NOMO-1 treated with dmso at 0.1 percent for 144 hours (cell line): ENCODE data around the gene GALNT4.

Source experiments
- DNase-seq: peaks from one replicate; lab custom pipeline; 2025; ENCODE audit not compliant: unreplicated experiment; lab: John Stamatoyannopoulos, UW

GALNT4 gene

DNA sequence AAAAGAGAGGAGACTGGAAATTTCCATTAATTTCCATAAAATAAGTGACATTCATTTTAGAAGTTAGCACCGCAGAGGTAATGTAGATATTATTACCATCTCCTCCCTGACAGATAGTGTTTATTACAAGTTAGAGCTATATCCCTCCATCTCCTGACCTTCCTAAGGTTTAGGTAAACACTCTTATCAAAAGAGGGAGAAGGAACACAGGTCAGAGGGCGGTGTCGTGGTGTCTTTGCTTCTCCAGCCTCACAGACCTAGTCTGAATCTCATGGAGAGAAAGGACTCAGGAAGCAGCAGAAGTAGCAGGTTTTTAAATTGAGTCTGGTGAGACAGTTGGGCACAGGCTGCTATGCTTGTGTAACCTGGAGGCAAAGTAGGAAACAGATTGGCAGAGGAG, 12.8 kb upstream of the GALNT4 start:
- no peak for DNase-seq

GRCh38 chr12:89529738-89530137, 5.1 kb upstream of the GALNT4 start:
- DNase-seq = no peak

DNA sequence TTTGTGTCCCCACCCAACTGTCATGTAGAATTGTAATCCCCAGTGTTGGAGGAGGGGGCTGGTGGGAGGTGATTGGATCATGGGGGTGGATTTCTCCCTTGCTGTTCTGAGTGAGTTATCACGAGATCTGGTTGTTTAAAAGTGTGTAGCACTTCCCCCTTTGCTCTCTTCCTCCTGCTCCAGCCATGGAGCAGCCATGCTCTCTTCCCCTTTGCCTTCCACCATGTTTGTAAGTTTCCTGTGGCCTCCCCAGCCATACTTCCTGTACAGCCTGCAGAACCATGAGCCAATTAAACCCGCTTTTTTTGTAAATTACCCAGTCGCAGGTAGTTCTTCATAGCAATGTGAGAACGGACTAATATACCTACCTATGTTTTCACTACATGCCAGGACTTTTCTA, 3.8 kb upstream of the GALNT4 start:
- no peak for DNase-seq

GRCh38 chr12:89525824-89526770, 1.5 kb upstream of the GALNT4 start, which contains the start of gene POC1B:
Gene POC1B, minus strand, starts transcription at chr12:89526047. Its CDS starts 152 bp downstream, at chr12:89525895.
- DNase-seq = peak; percentile 79

DNA sequence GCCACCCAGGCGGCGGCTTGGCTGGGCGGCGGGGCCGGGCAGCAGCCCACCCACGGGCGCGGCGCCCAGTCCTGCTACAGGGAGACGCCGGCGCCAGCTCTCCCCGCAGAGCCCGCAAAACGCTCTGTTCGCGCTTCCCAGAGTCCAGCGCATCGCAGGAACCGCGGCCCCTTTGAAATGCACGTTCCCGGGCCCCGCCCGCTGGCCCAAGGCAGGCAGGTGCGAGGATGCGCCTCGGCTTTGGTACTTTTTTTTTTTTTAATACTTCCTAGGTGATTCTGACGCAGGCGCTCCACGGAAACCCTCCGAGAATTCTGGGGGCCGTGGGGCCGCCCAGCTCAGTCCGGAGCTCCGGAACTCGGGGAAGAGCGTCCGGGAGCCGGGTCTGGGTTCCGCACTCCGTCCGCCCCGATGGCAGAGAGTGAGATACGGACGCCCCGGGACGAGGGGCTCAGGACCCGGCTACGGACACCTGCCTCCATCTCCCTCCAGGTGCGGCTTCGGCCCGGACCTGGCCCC, 768 bp upstream of the GALNT4 start:
- DNase-seq = no peak

DNA sequence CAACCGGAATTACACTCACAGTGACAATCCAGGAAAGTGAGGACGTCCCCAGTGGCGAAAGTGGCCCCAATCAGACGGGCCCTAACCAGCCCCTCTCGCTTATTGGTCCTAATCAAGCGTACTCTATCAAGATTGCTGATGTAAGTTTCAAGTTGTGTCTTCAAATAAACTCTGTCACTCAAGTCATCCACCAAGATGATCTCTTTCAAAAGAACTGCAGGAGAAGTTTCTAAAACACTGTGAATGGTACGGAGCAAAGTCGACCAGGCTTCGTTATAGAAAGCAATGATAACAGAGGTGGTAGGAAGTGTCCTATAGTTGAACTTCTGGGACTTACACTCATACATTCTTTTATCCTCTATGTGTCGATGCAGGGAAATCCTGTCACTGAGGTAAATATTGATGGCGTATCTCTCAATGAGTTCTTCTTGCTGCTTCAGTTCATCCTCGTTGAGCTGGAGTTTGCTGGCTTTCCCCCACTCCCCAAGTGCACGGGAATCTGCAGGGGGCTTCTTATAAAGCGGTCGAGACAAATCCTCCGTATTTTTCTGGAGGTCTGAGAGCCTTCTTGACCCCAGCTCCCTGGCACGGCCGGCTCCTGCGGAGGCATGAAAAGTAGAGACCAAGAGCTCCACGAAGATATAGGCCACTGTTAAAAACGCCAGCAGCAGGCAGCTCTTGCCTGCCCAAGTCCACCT, 604 bp downstream of the GALNT4 start:
- no peak for DNase-seq

DNA sequence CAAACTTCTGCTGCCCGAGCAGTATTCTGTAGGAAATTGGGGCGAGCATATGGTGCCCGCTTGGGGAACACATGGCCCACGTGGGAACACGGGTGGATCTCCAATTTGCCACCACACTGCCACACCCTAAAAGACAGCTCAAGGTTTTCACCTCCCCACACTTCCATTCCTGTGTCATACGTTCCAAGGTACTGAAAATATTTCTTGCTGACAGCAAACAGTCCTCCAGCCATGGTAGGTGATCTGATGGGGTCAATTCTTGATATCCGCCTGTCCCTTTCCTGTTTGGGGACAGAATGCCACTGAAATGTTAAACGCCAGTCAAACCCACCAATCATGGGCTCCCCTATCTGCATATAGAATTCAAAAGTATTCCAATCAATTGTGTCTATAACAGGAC, 1.2 kb downstream of the GALNT4 start:
- DNase-seq = no peak

- no peak for DNase-seq
These were observed 3.0 kb downstream of the GALNT4 start for GRCh38 chr12:89521364-89522223.

DNA sequence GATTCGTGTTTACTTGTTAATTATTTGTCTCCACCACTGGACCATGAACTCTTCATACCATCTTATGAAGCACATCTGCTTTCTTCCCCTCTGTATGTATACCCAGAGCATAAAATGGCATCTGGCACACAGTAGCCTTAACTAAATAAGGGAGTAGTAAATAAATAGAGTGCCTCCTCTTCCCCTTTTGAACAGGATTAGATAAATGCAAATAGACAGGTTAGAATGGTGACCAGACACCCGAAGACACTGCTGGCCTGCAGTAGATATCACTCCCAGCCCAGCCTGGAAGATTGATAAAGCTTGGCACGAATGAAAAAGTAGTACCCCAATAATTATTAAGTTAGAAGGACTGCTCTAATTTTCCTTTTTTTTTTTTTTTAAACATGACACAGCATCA, 6.9 kb downstream of the GALNT4 start:
- no peak for DNase-seq

GRCh38 chr12:89516633-89517032, 8.0 kb downstream of the GALNT4 start:
- DNase-seq = no peak

DNA sequence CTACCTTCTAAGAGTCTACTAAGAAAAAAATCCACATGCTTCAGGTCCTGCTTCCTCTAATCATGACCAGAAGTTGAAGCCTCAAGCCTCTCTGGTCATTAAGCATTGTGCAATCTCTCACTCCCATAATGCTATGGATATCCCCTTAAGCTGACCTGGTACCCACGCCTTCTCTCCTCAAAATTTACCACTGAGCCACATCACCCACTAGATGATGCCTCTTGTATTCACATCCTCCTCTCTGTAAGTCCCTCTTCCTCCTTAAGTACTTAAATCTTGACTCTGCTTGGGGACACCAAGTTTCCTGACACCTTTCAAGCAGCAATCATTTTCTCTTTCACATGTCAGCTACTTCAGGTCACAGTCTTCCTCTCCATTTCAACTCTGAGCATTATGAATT, 9.8 kb downstream of the GALNT4 start:
- DNase-seq = peak; percentile 21

GRCh38 chr12:89513544-89513943, 11.1 kb downstream of the GALNT4 start:
- DNase-seq = no peak

- DNase-seq = no peak
These were observed 17.4 kb downstream of the GALNT4 start for GRCh38 chr12:89507015-89507824.

- no peak for DNase-seq
These were observed 18.5 kb downstream of the GALNT4 start for GRCh38 chr12:89506050-89506449.

DNA sequence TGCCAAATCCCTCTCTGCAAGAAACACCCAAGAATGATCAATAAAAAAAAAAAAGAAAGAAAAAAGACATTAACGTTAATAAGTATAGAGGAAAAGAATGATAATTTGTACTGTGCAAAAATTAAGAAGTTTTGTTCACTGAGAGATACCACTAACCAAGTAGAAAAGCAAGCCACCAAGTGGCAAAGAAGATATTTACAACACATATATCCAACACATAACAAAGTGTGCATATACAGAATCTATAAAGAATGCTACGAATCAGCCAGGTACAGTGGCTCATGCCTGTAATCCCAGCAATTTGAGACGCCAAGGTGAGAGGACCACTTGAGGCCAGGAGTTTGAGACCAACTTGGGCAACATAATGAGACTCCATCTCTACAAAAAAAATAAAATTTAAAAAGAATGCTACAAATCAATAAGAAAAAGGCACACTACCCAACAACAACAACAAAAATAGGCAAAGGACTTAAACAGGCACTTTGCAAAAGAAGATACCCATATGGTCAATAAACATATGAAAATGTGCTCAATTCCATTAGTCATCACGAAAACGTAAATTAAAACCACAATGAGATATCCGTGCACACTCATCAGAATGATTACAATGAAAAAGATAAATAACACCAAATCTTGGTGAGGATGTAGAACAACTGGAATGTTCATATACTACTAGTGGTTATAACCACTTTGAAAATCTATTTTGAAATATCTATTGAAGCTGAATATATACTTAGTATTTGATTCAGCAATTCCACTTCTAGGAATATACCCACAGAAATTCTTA, 19.8 kb downstream of the GALNT4 start:
- DNase-seq = no peak

DNA sequence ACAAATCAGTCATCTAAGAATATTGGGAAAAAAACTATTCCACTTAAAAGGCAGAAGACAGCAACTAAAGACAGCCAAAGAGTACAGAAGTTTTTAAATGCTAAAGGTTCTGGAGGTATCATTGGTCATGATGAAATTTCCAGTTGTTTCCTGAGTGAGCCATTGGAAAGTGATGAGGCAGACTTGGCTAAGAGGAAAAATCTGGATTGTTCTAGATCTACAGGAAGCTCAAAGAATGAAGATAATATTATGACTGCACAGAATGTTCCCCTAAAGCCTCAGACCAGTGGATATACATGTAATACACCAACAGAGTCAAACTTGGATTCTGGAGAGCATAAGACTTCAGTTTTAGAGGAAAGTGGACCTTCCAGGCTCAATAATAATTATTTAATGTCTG, 22.8 kb downstream of the GALNT4 start:
- DNase-seq = no peak

DNA sequence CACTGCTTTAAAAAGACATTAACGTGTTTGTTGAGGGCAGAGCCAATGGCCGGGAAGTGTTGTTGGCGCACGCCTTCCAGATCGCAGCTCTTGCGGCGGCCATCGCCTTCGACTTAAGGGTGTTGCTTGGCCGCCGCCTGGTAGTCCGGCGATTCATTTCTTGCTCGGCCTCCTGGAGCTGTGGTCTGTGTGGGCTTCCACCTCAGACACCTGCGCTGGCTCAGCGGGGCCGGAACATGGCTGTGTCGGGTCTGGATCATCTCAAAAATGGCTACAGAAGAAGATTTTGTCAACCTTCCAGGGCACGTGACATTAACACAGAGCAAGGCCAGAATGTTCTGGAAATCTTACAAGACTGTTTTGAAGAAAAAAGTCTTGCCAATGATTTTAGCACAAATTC, 24.7 kb downstream of the GALNT4 start:
- DNase-seq = no peak

DNA sequence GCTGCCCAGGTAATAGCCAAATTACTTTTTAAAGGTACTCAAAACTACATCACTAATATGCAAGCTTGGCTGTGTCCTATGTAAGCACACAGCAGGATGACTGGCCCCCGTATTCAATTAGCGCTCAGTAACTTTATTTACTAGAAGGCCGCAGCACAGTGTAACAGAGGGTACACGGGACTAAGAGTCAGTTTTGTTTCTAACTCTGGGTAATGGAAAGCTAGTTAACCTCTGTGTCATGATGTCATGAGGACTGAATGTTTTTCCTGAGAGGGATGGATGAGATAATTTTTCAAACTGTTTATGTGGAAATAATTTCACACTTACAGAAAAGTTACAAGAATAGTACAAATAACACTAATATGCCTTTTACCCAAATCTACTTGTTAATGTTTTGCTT, 27.1 kb downstream of the GALNT4 start:
- DNase-seq = no peak

- no peak for DNase-seq
These were observed 27.6 kb downstream of the GALNT4 start for GRCh38 chr12:89497005-89497404.
